C4-2B (cell line): ENCODE measurements around the gene OR6M1.

Source experiments
- ZFX ChIP-seq: fragments of 450-650 bp; IDR thresholded peaks from 2 replicates; pipeline ENCODE4 v1.6.1; 2017
- TF ChIP-seq, protein P1 (sequence below): fragments of 450-650 bp; conservative IDR thresholded peaks from 2 replicates; pipeline ENCODE4 v1.5.1; 2017; ENCODE audit warnings: mild to moderate bottlenecking

DNA sequence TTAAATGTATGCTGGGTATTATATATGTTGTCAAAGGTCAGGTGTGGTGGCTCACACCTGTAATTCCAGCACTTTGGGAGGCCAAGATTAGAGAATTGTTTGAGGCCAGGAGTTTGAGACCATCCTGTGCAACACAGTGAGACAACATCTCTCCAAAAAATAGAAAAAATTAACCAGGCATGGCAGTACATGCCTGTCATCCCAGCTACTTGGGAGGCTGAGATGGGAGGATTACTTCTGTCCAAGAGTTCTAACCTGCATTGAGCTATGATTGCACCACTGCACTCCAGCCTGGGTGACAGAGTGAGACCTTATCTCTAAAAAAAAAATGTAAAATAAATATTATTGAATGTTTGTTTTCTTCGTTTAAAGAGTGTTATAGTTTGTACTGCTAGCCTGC, 40.5 kb downstream of the OR6M1 start:
- TF ChIP-seq, protein P1, sequence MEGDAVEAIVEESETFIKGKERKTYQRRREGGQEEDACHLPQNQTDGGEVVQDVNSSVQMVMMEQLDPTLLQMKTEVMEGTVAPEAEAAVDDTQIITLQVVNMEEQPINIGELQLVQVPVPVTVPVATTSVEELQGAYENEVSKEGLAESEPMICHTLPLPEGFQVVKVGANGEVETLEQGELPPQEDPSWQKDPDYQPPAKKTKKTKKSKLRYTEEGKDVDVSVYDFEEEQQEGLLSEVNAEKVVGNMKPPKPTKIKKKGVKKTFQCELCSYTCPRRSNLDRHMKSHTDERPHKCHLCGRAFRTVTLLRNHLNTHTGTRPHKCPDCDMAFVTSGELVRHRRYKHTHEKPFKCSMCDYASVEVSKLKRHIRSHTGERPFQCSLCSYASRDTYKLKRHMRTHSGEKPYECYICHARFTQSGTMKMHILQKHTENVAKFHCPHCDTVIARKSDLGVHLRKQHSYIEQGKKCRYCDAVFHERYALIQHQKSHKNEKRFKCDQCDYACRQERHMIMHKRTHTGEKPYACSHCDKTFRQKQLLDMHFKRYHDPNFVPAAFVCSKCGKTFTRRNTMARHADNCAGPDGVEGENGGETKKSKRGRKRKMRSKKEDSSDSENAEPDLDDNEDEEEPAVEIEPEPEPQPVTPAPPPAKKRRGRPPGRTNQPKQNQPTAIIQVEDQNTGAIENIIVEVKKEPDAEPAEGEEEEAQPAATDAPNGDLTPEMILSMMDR = no peak
- TF ChIP-seq ZFX = no peak
